Measurements from ENCODE around the gene CABP7. TPM values are rescaled to one million over a fixed set of nuclear protein-coding genes. Genes with fewer than 3 reads are reported as not detected.

The CABP7 gene
- total RNA-seq, 1 experiment from 2014 or later, result not detected

DNA sequence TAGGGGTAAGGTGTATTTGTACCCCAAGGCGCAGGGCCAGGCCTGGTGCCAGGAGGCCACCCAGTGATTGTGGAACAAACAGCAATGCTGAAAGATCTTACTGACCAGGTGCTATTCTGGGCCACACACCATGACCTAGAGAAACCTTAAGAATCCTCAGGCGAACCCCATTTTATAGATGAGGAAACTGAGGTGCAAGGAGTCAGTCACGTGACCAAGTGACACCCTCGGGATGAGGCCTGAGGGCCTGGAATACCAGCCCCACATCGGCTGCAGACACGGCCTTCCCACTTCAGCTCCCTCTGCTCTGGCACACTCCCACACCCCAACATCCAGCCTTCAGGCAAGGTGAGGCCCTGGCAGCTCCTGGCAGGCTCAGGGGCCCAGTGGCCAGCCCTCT, 13.1 kb downstream of the CABP7 start:
- Histone ChIP-seq H3K27ac (ENCODE audit: low read depth, low read length) (no peak overlapping the region), H2AFZ (ENCODE audit: low read depth, low read length, poor library complexity, severe bottlenecking) (no peak overlapping the region), H3K4me3 (replicated peaks in 1 of 2; ENCODE audit: low read depth in 1 of 2, low read length in 2 of 2) (no peak overlapping the region), H3K79me2 (ENCODE audit: insufficient read depth, low read length) (no peaks in the 10 kb centered on the region), H3K4me1 (ENCODE audit: control insufficient read depth in 1 of 2, insufficient read depth in 2 of 2, low read length in 2 of 2) (no peaks in the 10 kb centered on the region), H4K20me1 (ENCODE audit: insufficient read depth) (no peaks in the 10 kb centered on the region), H3K9me3 (ENCODE audit: control insufficient read depth in 1 of 2, insufficient read depth in 1 of 2, low read depth in 1 of 2, low read length in 2 of 2) (no peaks in the 10 kb centered on the region), H3K9ac (ENCODE audit: low read length) (no peak overlapping the region), H3K4me2 (ENCODE audit: low read length) (no peak overlapping the region), H3K9me2 (ENCODE audit: insufficient read depth) (no peaks in the 10 kb centered on the region), H3K36me3 (ENCODE audit: control insufficient read depth in 1 of 2, insufficient read depth in 2 of 2, low read length in 2 of 2) (no peaks in the 10 kb centered on the region), H3K27me3 (ENCODE audit: insufficient read depth, low read length) (no peaks in the 10 kb centered on the region)
- ATAC-seq (no peak), DNase-seq (ENCODE audit: low read depth, low spot score) (no peak)
- ChIA-PET POLR2A (no interaction called here), CTCF (no interaction called here), RAD21 (ENCODE audit: low non-redundant PET in 1 of 2, low total read pairs in 2 of 2, uncharacterized antibody in 2 of 2, unreplicated experiment in 2 of 2) (interaction anchor here in 1 of 2 experiments (0.5 kb wide), 1 partner anchor 1348 kb away, joined by 5 read pairs; the partner anchor contains the start of gene SMTN)
- TF ChIP-seq JUND (IDR thresholded peaks at IDR 0.05), result no peak
- TF ChIP-seq EZH2 (IDR thresholded peaks at IDR 0.05), result no peak
- TF ChIP-seq, protein P1, sequence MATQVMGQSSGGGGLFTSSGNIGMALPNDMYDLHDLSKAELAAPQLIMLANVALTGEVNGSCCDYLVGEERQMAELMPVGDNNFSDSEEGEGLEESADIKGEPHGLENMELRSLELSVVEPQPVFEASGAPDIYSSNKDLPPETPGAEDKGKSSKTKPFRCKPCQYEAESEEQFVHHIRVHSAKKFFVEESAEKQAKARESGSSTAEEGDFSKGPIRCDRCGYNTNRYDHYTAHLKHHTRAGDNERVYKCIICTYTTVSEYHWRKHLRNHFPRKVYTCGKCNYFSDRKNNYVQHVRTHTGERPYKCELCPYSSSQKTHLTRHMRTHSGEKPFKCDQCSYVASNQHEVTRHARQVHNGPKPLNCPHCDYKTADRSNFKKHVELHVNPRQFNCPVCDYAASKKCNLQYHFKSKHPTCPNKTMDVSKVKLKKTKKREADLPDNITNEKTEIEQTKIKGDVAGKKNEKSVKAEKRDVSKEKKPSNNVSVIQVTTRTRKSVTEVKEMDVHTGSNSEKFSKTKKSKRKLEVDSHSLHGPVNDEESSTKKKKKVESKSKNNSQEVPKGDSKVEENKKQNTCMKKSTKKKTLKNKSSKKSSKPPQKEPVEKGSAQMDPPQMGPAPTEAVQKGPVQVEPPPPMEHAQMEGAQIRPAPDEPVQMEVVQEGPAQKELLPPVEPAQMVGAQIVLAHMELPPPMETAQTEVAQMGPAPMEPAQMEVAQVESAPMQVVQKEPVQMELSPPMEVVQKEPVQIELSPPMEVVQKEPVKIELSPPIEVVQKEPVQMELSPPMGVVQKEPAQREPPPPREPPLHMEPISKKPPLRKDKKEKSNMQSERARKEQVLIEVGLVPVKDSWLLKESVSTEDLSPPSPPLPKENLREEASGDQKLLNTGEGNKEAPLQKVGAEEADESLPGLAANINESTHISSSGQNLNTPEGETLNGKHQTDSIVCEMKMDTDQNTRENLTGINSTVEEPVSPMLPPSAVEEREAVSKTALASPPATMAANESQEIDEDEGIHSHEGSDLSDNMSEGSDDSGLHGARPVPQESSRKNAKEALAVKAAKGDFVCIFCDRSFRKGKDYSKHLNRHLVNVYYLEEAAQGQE (IDR thresholded peaks at IDR 0.05; ENCODE audit: low read depth), result no peak
- TF ChIP-seq EGR1 (IDR thresholded peaks at IDR 0.05; ENCODE audit: low read depth), result no peak
- TF ChIP-seq CBX3 (IDR thresholded peaks at IDR 0.05; ENCODE audit: low read depth), result no peak
- TF ChIP-seq SRF (IDR thresholded peaks at IDR 0.05; ENCODE audit: low read depth), result no peak
- no peak for TF ChIP-seq POLR2AphosphoS5 (IDR thresholded peaks at IDR 0.05; ENCODE audit: low read depth, low read length)
- TF ChIP-seq RAD21 (IDR thresholded peaks at IDR 0.05; ENCODE audit: low read depth), result no peak
- TF ChIP-seq, protein P2, sequence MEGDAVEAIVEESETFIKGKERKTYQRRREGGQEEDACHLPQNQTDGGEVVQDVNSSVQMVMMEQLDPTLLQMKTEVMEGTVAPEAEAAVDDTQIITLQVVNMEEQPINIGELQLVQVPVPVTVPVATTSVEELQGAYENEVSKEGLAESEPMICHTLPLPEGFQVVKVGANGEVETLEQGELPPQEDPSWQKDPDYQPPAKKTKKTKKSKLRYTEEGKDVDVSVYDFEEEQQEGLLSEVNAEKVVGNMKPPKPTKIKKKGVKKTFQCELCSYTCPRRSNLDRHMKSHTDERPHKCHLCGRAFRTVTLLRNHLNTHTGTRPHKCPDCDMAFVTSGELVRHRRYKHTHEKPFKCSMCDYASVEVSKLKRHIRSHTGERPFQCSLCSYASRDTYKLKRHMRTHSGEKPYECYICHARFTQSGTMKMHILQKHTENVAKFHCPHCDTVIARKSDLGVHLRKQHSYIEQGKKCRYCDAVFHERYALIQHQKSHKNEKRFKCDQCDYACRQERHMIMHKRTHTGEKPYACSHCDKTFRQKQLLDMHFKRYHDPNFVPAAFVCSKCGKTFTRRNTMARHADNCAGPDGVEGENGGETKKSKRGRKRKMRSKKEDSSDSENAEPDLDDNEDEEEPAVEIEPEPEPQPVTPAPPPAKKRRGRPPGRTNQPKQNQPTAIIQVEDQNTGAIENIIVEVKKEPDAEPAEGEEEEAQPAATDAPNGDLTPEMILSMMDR (IDR thresholded peaks at IDR 0.05 in 2 of 3, conservative IDR thresholded peaks at IDR 0.05 in 1 of 3; ENCODE audit: borderline replicate concordance in 1 of 3, insufficient read depth in 1 of 3, low read depth in 2 of 3, low read length in 2 of 3), result no peak
- TF ChIP-seq SIN3A (IDR thresholded peaks at IDR 0.05; ENCODE audit: low read depth), result no peak
- TF ChIP-seq FOSL1 (IDR thresholded peaks at IDR 0.05; ENCODE audit: low read depth), result no peak
- no peak for TF ChIP-seq CEBPB (IDR thresholded peaks at IDR 0.05; ENCODE audit: low read depth)
- TF ChIP-seq, protein P3, sequence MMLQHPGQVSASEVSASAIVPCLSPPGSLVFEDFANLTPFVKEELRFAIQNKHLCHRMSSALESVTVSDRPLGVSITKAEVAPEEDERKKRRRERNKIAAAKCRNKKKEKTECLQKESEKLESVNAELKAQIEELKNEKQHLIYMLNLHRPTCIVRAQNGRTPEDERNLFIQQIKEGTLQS (IDR thresholded peaks at IDR 0.05), result no peak
- TF ChIP-seq, protein P4, sequence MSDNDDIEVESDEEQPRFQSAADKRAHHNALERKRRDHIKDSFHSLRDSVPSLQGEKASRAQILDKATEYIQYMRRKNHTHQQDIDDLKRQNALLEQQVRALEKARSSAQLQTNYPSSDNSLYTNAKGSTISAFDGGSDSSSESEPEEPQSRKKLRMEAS (IDR thresholded peaks at IDR 0.05), result no peak
- TF ChIP-seq YY1 (IDR thresholded peaks at IDR 0.05; ENCODE audit: extremely low read depth, insufficient replicate concordance, low read depth, low read length), result no peak
- no peak for TF ChIP-seq EZH2phosphoT487 (IDR thresholded peaks at IDR 0.05; ENCODE audit: borderline replicate concordance)
- no peak for TF ChIP-seq POLR2A (IDR thresholded peaks at IDR 0.05; ENCODE audit: borderline replicate concordance, extremely low read depth, insufficient read depth, insufficient read length)
- BruUV-seq (replicated peaks), result no TSS peak
- intact Hi-C loops (cut with micrococcal nuclease), result no loop called here
